SHP77 treated with DMSO at 0.1 percent for 48 hours (cell line): ENCODE results near the gene PLPPR4.
"Not testable (repeated sequence)": the region's sequence is repeated elsewhere in the genome, so short reads cannot be mapped to it uniquely, and the experiment has no call there.

Experiments
- DNase-seq: peaks from one replicate; lab custom pipeline; 2025; lab: John Stamatoyannopoulos, UW

PLPPR4 gene

GRCh38 chr1:99264201-99265021 lies at the start of gene PLPPR4:
PLPPR4 (plus strand) TSS chr1:99264492; CDS start chr1:99264594, 102 bp downstream.
- no peak for DNase-seq

- no peak for DNase-seq
Observed at GRCh38 chr1:99216956-99217355, 47.3 kb upstream of the PLPPR4 start.

- DNase-seq = no peak
Observed at GRCh38 chr1:99217599-99217998, 46.7 kb upstream of the PLPPR4 start.

- DNase-seq = no peak
Observed at GRCh38 chr1:99218572-99218971, 45.7 kb upstream of the PLPPR4 start.

- DNase-seq = no peak
Observed at GRCh38 chr1:99218999-99219398, 45.3 kb upstream of the PLPPR4 start.

- DNase-seq = no peak
Observed at GRCh38 chr1:99227056-99227897, 37.0 kb upstream of the PLPPR4 start.

- DNase-seq = no peak
Observed at GRCh38 chr1:99228153-99228552, 36.1 kb upstream of the PLPPR4 start.

- no peak for DNase-seq
Observed at GRCh38 chr1:99229122-99229521, 35.2 kb upstream of the PLPPR4 start.

- no peak for DNase-seq
Observed at GRCh38 chr1:99230695-99231094, 33.6 kb upstream of the PLPPR4 start.

- no peak for DNase-seq
Observed at GRCh38 chr1:99232172-99232571, 32.1 kb upstream of the PLPPR4 start.

GRCh38 chr1:99233446-99233845 lies 30.8 kb upstream of the PLPPR4 start:
- DNase-seq = no peak

- no peak for DNase-seq
Observed at GRCh38 chr1:99236756-99237155, 27.5 kb upstream of the PLPPR4 start.

GRCh38 chr1:99239690-99240089 lies 24.6 kb upstream of the PLPPR4 start:
- no peak for DNase-seq

- DNase-seq = no peak
Observed at GRCh38 chr1:99240621-99241020, 23.7 kb upstream of the PLPPR4 start.

- no peak for DNase-seq
Observed at GRCh38 chr1:99246152-99246551, 18.1 kb upstream of the PLPPR4 start.

- no peak for DNase-seq
Observed at GRCh38 chr1:99247199-99247598, 17.1 kb upstream of the PLPPR4 start.

- no peak for DNase-seq
Observed at GRCh38 chr1:99250728-99251127, 13.6 kb upstream of the PLPPR4 start.

- no peak for DNase-seq
Observed at GRCh38 chr1:99251308-99251707, 13.0 kb upstream of the PLPPR4 start.

GRCh38 chr1:99252630-99253029 lies 11.7 kb upstream of the PLPPR4 start:
- no peak for DNase-seq

- not testable (repeated sequence) for DNase-seq
Observed at GRCh38 chr1:99260402-99260801, 3.9 kb upstream of the PLPPR4 start.

- DNase-seq = no peak
Observed at GRCh38 chr1:99265124-99265523, 832 bp downstream of the PLPPR4 start.

GRCh38 chr1:99266726-99267125 lies 2.4 kb downstream of the PLPPR4 start:
- no peak for DNase-seq

- DNase-seq = no peak
Observed at GRCh38 chr1:99268021-99268420, 3.7 kb downstream of the PLPPR4 start.
